GM18517 (cell line): ENCODE data around the gene INKA1.
"Not testable (repeated sequence)": the region's sequence is repeated elsewhere in the genome, so short reads cannot be mapped to it uniquely, and the experiment has no call there.

ENCODE experiments used
- ATAC-seq: cut with Tn5 transposase; IDR thresholded peaks from one replicate; pipeline ENCODE4 v1.9.1; 2021; ENCODE audit warnings: mild to moderate bottlenecking, moderate library complexity; ENCODE audit not compliant: unreplicated experiment

INKA1 gene

DNA sequence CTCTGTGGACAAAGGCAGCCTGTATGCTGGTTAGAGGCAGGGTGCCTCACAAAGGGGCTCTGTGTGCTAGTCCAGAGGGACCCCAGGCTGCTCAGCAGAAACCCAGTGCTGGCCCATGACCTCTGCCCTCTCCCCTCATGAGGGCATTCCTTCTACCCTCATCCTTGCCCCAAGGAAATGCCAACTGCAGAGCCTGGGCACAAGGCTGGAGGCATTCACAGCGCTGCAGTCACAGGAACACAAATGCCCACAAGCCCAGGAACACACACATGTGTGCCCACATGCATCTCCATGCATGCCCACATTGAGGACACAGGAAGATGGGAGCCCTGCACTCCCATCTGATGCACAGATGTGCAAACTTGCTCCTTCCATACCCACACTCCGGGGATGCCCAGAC is 3.8 kb downstream of the INKA1 start:
- no peak for ATAC-seq

DNA sequence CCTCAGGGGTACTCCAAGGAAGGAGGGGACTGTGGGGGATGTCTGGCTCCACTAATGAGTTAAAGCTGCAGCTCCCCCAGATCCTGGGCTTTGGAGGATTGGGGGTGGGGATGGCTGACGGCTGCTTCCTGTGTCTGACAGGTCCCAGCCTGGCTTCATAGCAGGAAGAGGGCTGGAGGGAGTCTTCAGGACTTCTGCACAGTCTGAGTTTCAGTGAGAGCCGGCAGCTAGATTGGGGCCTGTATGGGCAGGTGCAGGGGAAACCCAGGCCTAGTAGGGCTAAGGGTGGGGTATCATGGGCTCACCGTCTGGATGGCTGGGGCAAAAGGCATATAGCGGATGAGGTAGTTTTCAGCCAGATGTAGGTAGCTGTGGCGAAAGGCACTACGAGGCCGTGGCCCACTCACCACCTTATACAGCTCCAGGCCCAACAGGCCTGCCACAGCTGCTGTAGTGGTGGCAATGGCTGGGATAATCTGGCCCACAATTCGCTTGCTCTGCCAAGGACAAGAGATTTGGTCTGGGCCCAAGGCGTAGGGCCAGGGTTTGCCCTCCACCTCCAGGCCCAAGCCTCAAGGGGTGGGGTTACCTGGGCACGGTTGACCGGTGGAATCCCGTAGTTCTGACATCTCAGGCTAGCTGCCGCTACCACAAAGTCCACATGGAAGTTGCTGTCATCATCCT is 4.5 kb downstream of the INKA1 start:
- no peak for ATAC-seq

DNA sequence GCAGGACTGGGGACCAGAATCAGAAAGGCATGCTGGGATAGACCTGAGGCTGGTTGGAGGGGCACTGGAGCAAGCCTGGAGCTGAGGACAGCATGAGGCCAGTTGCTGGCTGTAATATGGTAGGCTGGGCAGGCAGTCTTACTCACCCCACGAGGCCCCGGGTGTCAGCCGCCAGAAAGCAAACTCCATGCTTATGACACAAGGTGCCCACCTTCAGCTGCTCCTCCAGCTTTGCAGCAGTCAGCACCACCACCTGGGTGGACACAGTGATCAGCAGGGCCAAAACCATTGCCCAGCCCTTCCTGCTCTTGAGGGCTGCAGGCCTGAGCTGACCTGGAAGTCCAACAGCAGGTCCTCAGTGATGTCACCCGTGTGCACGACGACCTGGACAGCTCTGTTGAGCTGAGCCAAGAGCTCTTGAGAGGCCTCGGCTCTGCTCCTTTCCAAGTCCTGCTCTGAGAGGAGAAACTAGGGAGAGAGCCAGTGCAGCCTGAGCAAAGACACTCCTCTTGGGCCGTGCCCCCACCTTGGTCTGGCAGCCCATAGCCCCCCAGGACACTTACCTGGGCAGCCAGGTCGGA is 9.9 kb downstream of the INKA1 start:
- no peak for ATAC-seq

DNA sequence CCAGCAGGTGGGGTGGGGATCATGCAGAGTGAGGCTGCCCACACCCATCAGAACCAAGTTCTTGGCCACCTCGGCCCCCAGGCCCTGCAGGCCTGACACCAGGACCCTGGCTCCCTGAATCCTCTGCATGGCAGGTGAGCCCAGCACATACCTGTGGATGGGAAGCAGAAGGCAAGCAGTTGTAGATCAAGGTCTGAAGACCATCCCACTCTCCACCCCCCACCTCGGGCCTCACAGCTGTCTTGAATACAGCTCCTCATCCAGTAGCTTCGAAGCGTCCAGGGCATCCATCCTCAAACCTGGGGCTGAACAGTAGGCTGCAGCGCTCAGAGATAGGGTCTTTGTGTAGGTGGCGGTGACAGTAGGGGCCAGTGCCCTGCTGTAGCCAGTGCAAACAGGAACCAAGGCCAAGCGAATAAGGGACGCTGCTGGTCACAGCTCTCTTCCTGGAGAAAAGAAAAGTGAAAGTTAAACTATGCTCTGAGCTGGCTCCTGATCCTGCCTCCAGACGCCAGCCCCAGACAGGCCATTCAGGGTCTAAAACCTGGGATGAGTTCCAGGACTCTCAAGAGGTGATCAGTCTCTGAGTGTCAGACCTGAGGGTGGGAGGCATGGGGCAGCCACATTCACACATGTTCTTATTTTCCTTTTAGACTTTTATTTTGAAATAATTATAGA is 10.6 kb downstream of the INKA1 start, which contains the start of gene UBA7:
Gene UBA7 (minus strand): TSS at position 457 of the 678 bp plus-strand sequence. CDS start 166 bp downstream, at position 291.
- no peak for ATAC-seq

DNA sequence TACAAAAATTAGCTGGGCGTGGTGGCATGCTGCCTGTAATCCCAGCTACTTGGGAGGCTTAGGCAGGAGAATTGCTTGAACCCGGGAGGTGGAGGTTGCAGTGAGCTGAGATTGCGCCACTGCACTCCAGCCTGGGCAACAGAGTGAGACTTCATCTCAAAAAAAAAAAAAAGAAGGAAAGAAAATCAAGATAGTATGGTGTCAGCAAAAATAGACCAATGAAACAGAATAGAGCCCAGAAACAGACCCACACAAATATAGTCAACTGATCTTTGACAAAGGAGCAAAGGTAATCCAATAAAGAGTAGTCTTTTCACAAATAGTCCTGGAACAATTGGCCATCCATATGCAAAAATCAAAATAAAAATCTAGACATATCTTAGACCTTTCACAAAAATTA is 20.1 kb downstream of the INKA1 start:
- ATAC-seq, result not testable (repeated sequence)

DNA sequence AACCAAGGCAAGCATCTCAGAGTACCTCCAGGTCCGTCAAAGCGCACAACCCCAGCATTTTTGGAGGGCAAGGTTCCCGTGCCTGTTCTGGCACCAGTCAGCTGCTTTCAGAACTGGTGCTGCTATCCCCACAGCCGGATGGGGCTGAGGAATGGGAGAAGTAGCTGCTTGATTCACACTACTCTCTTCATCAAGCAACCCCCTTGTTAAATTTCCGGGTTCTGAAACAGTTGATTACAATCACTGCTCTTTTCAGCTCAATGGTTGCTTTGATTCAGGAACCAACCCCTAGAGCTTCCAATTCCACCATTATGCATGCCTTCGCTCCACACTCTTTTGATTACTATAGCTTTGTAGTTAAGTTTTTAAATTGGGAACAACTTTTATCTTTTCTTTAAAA is 23.0 kb downstream of the INKA1 start:
- no peak for ATAC-seq

DNA sequence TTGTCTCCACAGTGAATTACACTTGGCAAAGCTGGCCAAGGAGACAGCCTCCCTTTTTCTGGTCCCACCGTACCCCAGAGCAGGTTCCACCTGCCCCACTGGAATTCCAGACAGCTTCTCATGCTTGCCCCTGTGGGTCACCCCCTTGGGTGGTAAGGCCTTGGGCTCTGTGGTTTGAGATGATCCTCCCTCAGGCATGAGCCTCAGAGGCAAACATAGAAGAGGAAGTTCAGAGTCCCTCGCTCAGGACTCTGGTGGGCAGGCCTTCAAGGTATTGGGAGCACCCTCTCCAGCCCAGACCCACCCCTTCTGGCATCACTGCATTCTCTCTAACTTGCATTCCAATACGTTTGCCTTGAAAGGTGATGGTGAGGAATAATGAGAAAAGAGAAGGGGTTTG is 28.3 kb downstream of the INKA1 start:
- ATAC-seq, result no peak

DNA sequence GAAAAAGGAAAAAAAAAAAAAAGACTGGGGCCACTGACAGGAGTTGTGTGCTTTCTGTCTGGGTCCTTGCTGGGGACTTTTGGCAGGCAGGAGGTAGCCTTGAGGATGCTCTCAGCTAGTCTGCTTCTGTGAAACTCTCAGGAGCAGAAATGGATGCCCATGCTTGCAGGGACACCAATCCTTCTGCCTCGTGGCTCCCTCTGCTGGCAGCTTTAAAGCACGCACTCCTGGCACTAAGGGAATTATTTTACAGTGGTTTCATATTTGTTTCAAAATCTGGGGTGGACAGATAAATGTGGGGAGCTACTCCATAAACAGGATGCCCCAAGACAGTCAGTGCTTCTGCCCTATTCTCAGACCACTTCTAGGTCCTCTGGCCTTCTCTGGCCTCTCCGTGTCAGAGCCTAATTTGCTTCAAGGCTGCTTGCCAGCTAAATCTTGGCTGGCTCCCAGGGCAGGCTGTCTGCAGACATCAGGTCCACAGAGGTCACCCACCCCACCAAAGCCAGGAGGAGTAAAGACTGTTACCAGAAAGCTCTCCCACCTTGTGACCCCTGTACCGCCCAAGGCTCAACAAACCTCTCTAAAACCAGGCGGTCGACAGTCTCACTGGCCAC is 36.2 kb downstream of the INKA1 start:
- ATAC-seq, result no peak

DNA sequence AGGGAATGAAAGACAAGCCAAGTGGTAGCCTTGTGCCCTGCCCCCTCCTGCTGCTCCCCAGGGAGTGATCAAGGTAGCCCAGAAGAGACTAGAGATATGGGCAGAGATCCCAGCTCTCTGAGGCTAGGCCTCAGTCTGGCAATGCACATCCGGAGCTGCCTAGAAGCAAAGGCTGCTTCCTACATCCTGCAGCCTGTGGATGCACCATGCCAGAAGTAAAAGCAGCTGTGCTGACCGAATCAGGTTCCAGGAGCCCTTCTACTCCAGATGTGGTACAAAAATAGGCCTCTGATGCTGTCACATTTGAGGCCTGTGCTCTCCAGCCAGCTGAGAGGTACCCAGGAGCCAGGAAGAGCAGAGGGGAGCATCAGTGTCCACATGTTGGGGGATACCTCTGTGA is 37.3 kb downstream of the INKA1 start:
- ATAC-seq, result no peak

DNA sequence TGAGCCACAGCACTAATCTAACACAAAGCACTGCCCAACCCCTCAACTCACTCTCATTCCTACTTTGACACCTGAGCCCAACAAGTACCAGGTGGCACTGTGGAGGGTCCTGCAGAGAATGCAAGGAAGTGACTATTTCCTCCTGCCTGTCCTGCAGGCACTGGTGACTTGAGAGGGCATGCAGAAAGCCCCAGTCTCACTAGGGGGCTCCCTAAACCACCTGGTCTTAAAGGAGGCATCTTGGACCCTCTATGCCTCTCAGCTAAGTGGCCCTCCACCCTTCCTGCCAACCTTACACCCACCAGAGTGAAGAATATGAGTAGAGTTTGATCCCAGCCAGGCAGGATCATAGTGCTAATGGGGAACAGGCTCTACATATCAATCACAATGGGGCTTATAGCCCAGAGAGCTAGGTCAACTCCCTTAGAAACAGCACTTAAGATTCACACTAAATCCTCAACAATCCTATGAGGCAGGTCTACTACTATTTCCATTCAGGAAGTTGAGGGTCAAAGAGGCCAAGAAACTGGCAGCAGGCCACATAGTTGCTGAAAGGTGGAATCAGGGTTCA is 38.1 kb downstream of the INKA1 start:
- no peak for ATAC-seq

DNA sequence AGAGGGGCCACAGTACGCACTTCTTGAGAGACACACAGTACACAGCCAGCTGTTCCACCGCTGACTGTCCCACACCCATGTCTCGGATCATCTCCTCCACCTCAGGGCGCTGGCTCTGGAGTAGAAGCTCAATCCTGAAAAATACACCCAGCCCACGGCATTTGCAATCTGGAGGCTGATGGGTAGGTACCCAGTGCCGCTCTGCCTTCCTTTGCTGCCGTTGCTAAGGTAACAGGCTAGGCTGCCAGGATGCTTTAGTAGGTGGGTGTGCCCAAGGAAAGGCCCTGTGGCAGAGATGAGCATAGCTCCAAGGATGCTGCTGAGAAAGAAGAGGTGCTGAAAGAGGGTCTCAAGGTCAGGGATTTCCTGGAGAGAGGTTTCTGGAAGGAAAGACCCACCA is 38.7 kb downstream of the INKA1 start:
- ATAC-seq, result no peak

DNA sequence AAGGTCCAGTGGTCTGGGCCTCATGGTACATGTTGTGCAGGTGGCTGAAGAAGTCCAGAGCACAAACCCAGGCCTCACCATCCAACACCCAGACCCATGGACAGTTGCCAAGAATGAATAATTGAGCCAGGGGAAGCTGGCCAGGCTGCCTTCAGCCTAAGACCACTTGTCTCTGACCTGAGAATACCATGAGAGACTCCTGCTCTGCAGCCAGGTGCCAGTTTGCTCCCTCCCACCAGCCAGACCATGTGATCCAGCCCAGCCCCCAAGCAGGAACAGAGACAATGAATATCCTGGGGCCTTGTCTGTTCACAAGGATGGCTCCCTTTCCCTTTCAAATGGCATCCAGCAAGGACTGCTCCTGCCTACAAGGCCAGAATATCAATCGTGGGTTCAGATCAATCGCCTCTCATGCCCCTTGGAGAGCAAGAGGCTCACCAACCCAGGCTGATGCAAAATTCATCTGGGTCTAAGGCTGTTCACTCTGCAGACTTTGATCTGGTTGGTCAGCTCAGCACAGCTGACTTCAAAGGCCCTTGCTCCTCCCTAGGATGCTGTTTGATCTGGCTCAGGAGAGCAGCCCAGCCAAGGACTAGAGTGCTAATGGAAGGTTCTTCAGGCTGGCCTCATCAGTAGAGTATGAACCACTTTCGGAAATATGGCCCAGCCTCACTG is 39.9 kb downstream of the INKA1 start:
- no peak for ATAC-seq

DNA sequence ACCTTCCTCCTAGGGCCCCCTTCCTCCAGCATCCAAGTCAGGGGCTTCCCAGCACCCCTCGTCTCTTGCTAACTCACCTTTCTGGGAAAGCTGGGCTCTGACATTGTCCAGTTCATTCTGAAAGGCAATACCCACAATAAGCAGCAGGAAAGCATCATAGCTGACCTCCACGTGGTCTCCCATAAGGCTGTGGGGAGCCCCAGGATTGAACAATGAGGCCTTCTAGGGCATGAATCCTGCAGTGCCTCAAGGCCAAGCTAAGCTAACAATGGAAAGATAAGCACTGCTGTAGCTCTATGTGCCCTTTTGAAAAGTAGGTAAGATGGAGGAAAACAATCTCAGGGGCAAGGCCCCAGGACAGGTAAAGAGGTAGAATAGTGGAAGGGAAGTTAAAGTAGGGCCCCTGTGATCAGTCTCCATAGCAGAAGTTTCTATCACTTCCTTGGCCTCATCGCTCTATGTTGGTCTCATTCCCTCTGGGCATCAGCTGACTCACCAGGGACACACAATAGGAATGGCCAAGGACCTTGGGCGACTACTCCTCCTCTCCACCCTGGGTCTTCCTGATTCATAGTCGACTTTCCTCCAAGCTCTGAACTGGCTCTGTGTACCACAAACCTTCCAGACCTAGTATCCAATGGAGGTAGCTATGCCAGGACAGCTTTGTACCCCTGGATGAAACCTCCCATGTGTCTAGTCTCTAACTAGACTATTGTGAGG is 41.6 kb downstream of the INKA1 start:
- no peak for ATAC-seq

DNA sequence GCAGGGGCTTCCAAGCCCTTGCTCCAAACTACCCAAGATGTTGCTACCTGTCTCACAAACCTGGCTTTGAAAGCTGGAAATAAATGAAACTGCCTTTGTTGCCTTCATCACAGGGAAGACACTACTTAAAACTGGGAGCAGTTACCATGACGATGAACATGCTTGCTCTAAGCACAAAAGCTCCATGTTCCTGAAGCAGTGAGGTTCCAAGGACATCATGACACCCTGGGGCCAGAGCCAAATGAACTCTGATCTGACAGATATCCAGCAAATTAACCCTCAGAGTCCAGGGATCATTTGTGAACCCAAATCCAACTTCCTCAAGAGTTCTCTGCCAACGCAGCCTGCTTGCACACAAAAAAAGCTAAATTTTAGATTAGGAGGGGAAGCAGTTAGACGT is 42.6 kb downstream of the INKA1 start:
- ATAC-seq, result no peak
